GM21786 (cell line): ENCODE results near the gene UST.

Experiments used
- ATAC-seq: cut with Tn5 transposase; IDR thresholded peaks from one replicate; pipeline ENCODE4 v1.9.1; 2021; ENCODE audit not compliant: unreplicated experiment

The UST gene, protein sequence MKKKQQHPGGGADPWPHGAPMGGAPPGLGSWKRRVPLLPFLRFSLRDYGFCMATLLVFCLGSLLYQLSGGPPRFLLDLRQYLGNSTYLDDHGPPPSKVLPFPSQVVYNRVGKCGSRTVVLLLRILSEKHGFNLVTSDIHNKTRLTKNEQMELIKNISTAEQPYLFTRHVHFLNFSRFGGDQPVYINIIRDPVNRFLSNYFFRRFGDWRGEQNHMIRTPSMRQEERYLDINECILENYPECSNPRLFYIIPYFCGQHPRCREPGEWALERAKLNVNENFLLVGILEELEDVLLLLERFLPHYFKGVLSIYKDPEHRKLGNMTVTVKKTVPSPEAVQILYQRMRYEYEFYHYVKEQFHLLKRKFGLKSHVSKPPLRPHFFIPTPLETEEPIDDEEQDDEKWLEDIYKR

GRCh38 chr6:148746363-148747144 lies at the start of gene UST:
Gene UST, plus strand, starts transcription at chr6:148747030. Its CDS starts 401 bp downstream, at chr6:148747431.
- ATAC-seq = peak; percentile 40

- no peak for ATAC-seq
Measured at GRCh38 chr6:148697895-148698440, 48.9 kb upstream of the UST start.

DNA sequence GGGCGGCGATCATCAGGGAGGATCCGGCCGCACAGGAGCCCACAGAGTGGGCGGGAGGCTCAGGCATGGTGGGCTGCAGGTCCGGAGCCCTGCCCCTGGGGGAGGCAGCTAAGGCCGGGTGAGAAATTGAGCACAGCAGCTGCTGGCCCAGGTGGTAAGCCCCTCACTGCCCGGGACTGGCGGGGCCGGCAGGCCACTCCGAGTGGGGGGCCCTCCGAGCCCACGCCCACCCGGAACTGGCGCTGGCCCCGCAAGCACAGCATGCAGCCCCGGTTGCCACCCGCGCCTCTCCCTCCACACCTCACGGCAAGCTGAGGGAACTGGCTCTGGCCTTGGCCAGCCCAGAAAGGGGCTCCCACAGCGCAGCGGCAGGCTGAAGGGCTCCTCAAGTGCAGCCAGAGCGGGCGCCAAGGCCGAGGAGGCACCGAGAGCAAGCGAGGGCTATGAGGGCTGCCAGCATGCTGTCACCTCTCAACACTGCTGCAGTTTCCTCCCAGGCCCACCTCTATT lies 48.1 kb upstream of the UST start:
- ATAC-seq = no peak

- no peak for ATAC-seq
Measured at GRCh38 chr6:148700047-148700715, 46.6 kb upstream of the UST start.

- peak; percentile 84 for ATAC-seq
Measured at GRCh38 chr6:148700741-148701311, 46.0 kb upstream of the UST start.

DNA sequence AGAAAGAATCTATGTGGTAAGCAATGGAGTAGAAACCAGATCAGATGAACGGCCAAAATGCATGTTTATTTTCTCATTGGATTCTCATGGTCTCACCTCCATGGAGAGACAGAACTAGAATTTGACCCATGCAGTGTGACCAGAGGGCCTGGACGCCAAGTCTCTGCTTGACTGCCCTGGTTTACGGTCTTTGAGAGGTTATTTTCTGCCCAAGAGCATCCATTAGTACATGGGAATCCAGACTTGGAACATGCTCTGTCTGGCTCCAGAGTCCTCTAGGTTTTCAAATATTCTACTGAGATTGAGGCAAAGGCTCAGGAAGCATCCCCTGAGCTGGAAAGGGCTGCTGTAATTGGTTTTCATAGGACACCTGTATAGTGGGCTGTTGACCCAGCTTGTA lies 45.5 kb upstream of the UST start:
- no peak for ATAC-seq

DNA sequence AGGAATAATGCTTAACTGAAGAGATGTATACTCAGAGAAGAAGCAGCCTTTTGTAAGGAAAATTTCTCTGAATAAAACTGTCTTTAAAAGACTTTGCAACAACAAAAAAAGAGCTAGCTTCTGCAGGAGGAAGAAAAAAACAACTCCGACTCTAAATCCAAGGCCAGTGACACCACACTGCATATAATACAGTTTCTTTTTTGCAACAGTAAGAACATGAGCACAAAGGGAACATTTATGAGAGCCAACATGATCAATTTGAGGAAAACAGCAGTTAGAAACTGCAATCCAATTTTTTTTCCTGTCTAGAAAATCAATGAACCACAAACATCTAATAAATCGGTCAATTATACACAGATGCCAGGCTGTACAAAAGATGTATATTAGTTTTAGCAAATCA lies 42.9 kb upstream of the UST start:
- ATAC-seq = no peak

GRCh38 chr6:148704400-148705246 lies 42.2 kb upstream of the UST start:
- no peak for ATAC-seq

GRCh38 chr6:148708707-148709106 lies 38.1 kb upstream of the UST start:
- no peak for ATAC-seq

DNA sequence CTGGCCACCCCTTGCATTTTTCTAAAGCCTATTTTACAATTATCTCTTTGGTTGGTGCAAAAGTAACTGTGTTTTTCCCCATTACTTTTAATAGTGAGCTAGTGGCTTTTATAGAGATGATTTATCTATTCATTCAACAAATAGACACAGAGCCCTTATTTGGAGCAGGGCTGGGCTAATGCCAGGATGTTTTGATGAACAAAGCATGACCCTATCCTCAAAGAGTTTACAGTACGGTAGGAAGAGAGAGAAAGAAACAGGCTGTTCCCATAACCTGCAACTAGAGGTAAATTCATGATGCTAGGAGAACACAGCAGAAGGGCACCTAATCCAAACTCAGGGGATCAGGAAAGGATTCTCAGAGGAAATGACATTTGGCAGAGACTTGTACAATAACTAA lies 37.3 kb upstream of the UST start:
- ATAC-seq = no peak

- no peak for ATAC-seq
Measured at GRCh38 chr6:148711833-148712654, 34.8 kb upstream of the UST start.

DNA sequence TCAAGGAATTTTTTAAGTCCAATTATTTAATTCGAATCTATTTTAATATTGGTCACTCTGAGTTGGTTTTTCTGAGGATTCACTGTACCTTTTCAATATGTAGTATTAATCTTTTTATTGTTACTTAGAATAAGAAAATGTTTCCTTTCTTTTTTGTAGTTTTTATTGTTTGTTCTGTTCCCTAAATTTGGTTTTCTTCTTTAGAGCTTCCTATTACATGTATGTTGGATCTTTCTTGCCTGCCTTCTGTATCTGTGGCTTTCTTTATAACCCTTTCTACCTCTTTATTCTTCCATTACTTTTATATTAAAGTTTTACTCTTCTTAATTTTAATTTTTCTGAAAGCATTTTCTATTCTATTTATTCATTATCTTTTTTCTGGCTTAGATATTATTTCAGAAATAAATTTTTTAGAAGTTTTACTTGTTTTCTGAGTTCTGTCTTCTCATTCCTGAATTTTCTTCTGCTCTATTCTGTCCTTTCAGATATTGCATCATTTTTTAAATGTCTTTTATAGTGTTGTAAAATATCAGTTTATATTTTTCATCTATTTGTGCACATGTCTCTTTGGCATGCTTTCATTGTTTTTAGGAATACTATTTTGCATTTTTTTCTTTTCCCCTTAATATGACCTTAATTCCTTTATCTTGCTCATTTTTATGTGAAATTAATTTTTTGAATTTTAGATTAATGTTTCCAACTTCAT lies 33.6 kb upstream of the UST start:
- ATAC-seq = no peak

GRCh38 chr6:148713921-148714320 lies 32.9 kb upstream of the UST start:
- ATAC-seq = no peak

GRCh38 chr6:148716811-148717210 lies 30.0 kb upstream of the UST start:
- ATAC-seq = no peak

DNA sequence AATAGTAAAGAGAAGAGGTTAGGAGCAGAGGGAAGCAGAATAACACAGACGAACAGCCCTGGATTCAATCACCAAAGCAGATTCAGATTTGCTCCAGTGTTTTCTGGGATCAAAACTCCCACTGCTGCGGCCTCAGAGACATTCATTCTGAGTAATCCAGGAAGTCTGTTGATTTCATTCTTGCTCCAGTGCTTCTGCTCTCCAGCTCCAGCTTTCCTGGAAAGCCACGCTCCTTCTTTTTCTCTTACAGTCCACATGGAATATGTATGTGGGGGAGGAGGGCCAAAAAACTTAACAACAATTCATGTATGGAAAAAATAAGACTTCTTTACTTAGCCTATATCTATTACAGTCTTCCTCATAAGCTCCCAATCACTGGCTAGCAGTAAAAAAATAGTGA lies 26.4 kb upstream of the UST start:
- ATAC-seq = no peak

- no peak for ATAC-seq
Measured at GRCh38 chr6:148720897-148721296, 25.9 kb upstream of the UST start.

DNA sequence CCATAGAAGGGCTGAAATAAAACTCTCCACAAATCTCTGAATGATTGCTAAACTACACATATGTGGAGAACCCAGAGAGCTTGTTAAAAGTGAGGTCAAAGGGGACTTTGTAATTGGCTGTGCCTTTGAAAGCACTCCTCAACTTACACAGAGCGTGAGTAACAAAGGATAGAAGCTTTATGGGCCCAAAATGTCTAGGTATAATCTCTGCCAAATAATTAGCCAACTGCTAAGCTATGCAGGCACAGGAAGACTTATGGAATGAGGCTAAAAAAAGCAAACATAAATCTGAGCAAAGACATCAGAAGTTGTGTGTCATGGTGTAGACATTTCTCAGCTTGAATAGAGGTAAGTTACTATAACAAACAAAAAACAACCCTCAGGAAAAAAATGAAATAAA lies 23.3 kb upstream of the UST start:
- no peak for ATAC-seq

GRCh38 chr6:148724428-148724827 lies 22.4 kb upstream of the UST start:
- no peak for ATAC-seq

DNA sequence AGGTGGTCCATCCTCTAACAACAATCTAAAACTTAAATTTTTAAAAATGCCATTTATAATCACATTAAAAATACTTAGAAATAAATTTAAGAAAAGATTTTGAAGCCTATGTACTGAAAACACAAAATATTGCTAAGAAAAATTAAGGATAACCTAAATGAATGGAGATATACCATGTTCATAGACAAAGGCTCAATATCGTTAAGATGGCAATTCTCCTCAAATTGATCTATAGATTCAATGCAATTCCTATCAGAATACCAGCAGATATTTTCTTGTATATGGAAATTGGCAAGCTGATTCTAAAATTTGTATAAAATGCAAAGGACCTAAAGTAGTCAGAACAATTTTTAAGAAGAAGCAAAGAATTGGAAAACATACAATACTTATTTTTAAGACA lies 19.7 kb upstream of the UST start:
- no peak for ATAC-seq
